Activated effector memory CD4-positive, alpha-beta T cell treated with Interleukin-2 at 50 U/mL for 16 hours (primary cell): Measurements from ENCODE around the gene VANGL2.
"Not testable (repeated sequence)": the region's sequence is repeated elsewhere in the genome, so short reads cannot be mapped to it uniquely, and the experiment has no call there.

Experiments used
- DNase-seq: peaks from one replicate; pipeline ENCODE4 v3.0.0-alpha.2; 2020

The VANGL2 gene

DNA sequence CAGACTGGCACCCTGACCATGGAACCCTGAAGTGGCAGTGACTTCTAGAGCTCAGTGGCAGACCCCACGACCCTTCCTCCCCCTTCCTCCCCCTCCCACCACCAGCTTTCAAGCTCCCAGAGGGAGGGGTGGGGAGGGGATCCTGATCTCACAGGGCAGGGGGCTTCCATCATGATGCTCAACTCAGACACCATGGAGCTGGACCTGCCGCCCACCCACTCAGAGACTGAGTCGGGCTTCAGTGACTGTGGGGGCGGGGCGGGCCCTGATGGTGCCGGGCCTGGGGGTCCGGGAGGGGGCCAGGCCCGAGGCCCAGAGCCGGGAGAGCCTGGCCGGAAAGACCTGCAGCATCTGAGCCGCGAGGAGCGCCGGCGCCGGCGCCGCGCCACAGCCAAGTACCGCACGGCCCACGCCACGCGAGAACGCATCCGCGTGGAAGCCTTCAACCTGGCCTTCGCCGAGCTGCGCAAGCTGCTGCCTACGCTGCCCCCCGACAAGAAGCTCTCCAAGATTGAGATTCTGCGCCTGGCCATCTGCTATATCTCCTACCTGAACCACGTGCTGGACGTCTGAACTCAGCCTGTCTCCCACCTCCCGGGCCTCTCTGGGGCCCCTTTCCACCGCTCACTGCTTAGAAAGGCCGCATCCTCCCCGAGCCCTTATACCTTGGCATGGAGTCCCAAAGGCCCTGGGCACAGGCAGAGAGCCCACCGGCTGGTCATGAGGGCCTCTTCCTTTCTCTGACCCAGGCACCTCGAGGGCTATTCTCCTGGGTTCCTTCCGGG is 29.6 kb upstream of the VANGL2 start:
- DNase-seq, result no peak

GRCh38 chr1:160371346-160371631 is 29.1 kb upstream of the VANGL2 start:
- DNase-seq, result no peak

DNA sequence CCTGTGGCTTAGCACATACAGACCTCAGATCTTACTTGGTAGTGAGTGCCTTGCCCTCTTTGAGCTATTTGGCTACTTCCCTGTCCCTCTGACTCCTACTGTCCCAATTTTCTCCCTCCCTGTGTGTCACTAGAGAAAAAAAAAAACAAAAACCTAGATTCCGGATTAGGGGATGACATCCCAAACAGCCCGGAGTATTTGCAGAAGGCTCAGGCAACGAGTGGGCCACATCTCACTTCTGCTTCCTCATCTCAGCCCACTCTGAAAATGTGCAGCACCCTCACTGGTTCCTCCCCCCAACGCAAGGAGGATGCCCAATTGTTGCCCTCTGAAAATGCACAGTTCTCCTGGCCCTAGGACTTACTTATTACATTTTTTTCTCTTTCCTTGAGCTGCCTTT is 28.6 kb upstream of the VANGL2 start:
- no peak for DNase-seq

DNA sequence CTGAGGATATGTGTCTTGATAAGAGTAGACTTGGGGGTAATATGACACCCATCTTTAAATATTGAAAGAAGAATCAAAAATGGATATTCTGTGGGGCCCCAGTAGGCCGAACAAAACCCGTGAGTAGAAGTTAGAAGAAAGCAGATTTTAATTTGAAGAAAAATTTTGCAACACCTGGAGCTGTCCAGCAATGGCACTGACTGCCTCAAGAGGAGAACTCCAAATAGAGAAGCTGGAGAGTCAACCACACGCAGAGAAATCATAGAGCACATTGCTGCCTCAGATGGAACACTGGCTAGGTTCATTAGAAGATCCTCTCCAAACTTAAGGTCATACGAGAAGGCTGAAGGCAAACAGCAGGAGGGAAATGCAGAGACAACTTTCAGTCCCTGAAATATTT is 26.7 kb upstream of the VANGL2 start:
- no peak for DNase-seq

- DNase-seq, result no peak
These were observed 25.9 kb upstream of the VANGL2 start for GRCh38 chr1:160374306-160375110.

GRCh38 chr1:160375788-160376524 is 24.4 kb upstream of the VANGL2 start:
- no peak for DNase-seq

- DNase-seq, result no peak
These were observed 23.7 kb upstream of the VANGL2 start for GRCh38 chr1:160376525-160377131.

GRCh38 chr1:160377585-160378206 is 22.7 kb upstream of the VANGL2 start:
- no peak for DNase-seq

DNA sequence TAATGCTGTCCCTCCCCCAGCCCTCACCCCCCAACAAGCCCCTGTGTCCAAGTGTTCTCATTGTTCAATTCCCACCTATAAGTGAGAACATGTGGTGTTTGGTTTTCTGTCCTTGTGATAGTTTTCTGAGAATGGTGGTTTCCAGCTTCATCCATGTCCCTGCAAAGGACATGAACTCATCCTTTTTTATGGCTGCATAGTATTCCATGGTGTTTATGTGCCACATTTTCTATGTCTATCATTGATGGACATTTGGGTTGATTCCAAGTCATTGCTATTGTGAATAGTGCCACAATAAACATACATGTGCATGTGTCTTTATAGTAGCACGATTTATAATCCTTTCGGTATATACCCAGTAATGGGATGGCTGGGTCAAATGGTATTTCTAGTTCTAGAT is 15.6 kb upstream of the VANGL2 start:
- not testable (repeated sequence) for DNase-seq

- not testable (repeated sequence) for DNase-seq
These were observed 12.0 kb upstream of the VANGL2 start for GRCh38 chr1:160388406-160388805.

GRCh38 chr1:160394673-160395072 is 5.7 kb upstream of the VANGL2 start:
- DNase-seq, result no peak

GRCh38 chr1:160397651-160398050 is 2.7 kb upstream of the VANGL2 start:
- DNase-seq, result no peak

GRCh38 chr1:160398823-160399222 is 1.5 kb upstream of the VANGL2 start:
- DNase-seq, result no peak

- no peak for DNase-seq
These were observed 681 bp upstream of the VANGL2 start for GRCh38 chr1:160399544-160400222.

- no peak for DNase-seq
These were observed 502 bp downstream of the VANGL2 start for GRCh38 chr1:160400646-160401486.

GRCh38 chr1:160401487-160401805 is 1.1 kb downstream of the VANGL2 start:
- DNase-seq, result no peak

GRCh38 chr1:160402001-160402795 is 1.8 kb downstream of the VANGL2 start:
- no peak for DNase-seq

GRCh38 chr1:160403244-160403643 is 2.9 kb downstream of the VANGL2 start:
- DNase-seq, result no peak

GRCh38 chr1:160404094-160404493 is 3.7 kb downstream of the VANGL2 start:
- DNase-seq, result no peak

GRCh38 chr1:160405331-160405877 is 5.0 kb downstream of the VANGL2 start:
- no peak for DNase-seq
